Renal cortex interstitium (tissue), 11 donors: ENCODE data around the gene CD72. TPM values are rescaled to one million over a fixed set of nuclear protein-coding genes. Genes with fewer than 3 reads are reported as not detected.
A peak's percentile ranks its signal among the peaks of the same experiment; 100 is the strongest.
"Not testable (repeated sequence)": the region's sequence is repeated elsewhere in the genome, so short reads cannot be mapped to it uniquely, and the experiment has no call there.

Source experiments
- DNase-seq, 11 donors: peaks; one replicate each; pipeline ENCODE4 v3.0.0-alpha.2; 2013; ENCODE audit warnings: low read depth in 9 of 11, low spot score in 4 of 11; ENCODE audit errors: extremely low read depth in 1 of 11
- polyA plus RNA-seq, 3 donors: library from polyadenylated mRNA; unstranded; fragments of 120-200 nt; gene quantifications; one replicate each; pipeline ENCODE4 v1.2.1, GENCODE V29; 2013; ENCODE audit not compliant: insufficient read length in 3 of 3

Gene CD72
- polyA plus RNA-seq, 3 donors = 2.4 to 3.9 (median 2.7) TPM

GRCh38 chr9:35628389-35628991 is 10.3 kb upstream of the CD72 start:
- DNase-seq = no peak

- DNase-seq = no peak
These were observed 9.4 kb upstream of the CD72 start for GRCh38 chr9:35627575-35627974.

GRCh38 chr9:35619800-35620158 is 1.6 kb upstream of the CD72 start:
- DNase-seq = no peak

GRCh38 chr9:35618854-35619799 is 914 bp upstream of the CD72 start:
- DNase-seq = no peak

GRCh38 chr9:35617548-35617947 is 665 bp downstream of the CD72 start:
- no peak for DNase-seq

- peak in 5 of 11 donors; percentile 10 to 56 (median 52) for DNase-seq
These were observed 1.3 kb downstream of the CD72 start for GRCh38 chr9:35616681-35617459.

- no peak for DNase-seq
These were observed 2.1 kb downstream of the CD72 start for GRCh38 chr9:35615981-35616680.

- DNase-seq = no peak
These were observed 5.4 kb downstream of the CD72 start for GRCh38 chr9:35612843-35613242.

GRCh38 chr9:35612066-35612465 is 6.1 kb downstream of the CD72 start:
- DNase-seq = not testable (repeated sequence)

GRCh38 chr9:35611230-35611797 is 6.9 kb downstream of the CD72 start:
- DNase-seq = no peak

GRCh38 chr9:35609820-35610163 is 8.4 kb downstream of the CD72 start:
- DNase-seq = no peak

- no peak for DNase-seq
These were observed 9.0 kb downstream of the CD72 start for GRCh38 chr9:35609001-35609819.

- no peak for DNase-seq
These were observed 10.0 kb downstream of the CD72 start for GRCh38 chr9:35608221-35608620.

- DNase-seq = no peak
These were observed 11.5 kb downstream of the CD72 start for GRCh38 chr9:35606726-35607125.

GRCh38 chr9:35606138-35606504 is 12.1 kb downstream of the CD72 start:
- no peak for DNase-seq

- no peak for DNase-seq
These were observed 12.7 kb downstream of the CD72 start for GRCh38 chr9:35605351-35606137.

GRCh38 chr9:35604578-35605350 is 13.4 kb downstream of the CD72 start, which contains the start of gene TESK1:
Gene TESK1 (plus strand): TSS chr9:35605262. CDS start chr9:35605620, 358 bp downstream.
- peak in 8 of 11 donors; percentile 13 to 64 (median 56) for DNase-seq
